ENCODE results near the gene VEPH1. TPM values are rescaled to one million over a fixed set of nuclear protein-coding genes. Genes with fewer than 3 reads are reported as not detected.

Gene VEPH1
- total RNA-seq, 1 donor from 2014 or later = 2.7 TPM

- no peaks in the 10 kb centered on the region for H3K36me3 ChIP-seq
- TF ChIP-seq POLR2A (IDR thresholded peaks at IDR 0.05) (no peak), CTCF (IDR thresholded peaks at IDR 0.05) (no peak), POLR2AphosphoS5 (IDR thresholded peaks at IDR 0.05; ENCODE audit: insufficient read depth in 1 of 2, low read depth in 1 of 2) (no peak)
- no peaks in the 10 kb centered on the region for H3K27me3 ChIP-seq
- no peak overlapping the region for H3K4me3 ChIP-seq
- no peaks in the 10 kb centered on the region for H3K4me1 ChIP-seq
- no peaks in the 10 kb centered on the region for H3K9me3 ChIP-seq
- intact Hi-C loops (cut with DNase I) = no loop called here
- no peak overlapping the region for H3K27ac ChIP-seq
- no peak for DNase-seq (ENCODE audit: extremely low spot score in 2 of 2)
These were observed 132.3 kb downstream of the VEPH1 start for GRCh38 chr3:157370867-157371266.

GRCh38 chr3:157369727-157370421, 133.3 kb downstream of the VEPH1 start:
- Histone ChIP-seq H3K4me3 (no peak overlapping the region), H3K27me3 (no peaks in the 10 kb centered on the region), H3K4me1 (no peaks in the 10 kb centered on the region), H3K9me3 (no peaks in the 10 kb centered on the region), H3K27ac (no peak overlapping the region), H3K36me3 (no peaks in the 10 kb centered on the region)
- DNase-seq (ENCODE audit: extremely low spot score in 2 of 2) = no peak
- TF ChIP-seq CTCF (IDR thresholded peaks at IDR 0.05) = no peak
- no peak for TF ChIP-seq POLR2A (IDR thresholded peaks at IDR 0.05)
- TF ChIP-seq POLR2AphosphoS5 (IDR thresholded peaks at IDR 0.05; ENCODE audit: insufficient read depth in 1 of 2, low read depth in 1 of 2) = no peak
- intact Hi-C loops (cut with DNase I) = no loop called here

- H3K27ac ChIP-seq = no peak overlapping the region
- H3K4me3 ChIP-seq = no peak overlapping the region
- TF ChIP-seq POLR2A (IDR thresholded peaks at IDR 0.05) (no peak), CTCF (IDR thresholded peaks at IDR 0.05) (no peak), POLR2AphosphoS5 (IDR thresholded peaks at IDR 0.05; ENCODE audit: insufficient read depth in 1 of 2, low read depth in 1 of 2) (no peak)
- no peaks in the 10 kb centered on the region for H3K4me1 ChIP-seq
- DNase-seq (ENCODE audit: extremely low spot score in 2 of 2) = no peak
- no peaks in the 10 kb centered on the region for H3K36me3 ChIP-seq
- no peaks in the 10 kb centered on the region for H3K9me3 ChIP-seq
- no peaks in the 10 kb centered on the region for H3K27me3 ChIP-seq
- intact Hi-C loops (cut with DNase I) = no loop called here
These were observed 135.0 kb downstream of the VEPH1 start for GRCh38 chr3:157368171-157368570.

- no peaks in the 10 kb centered on the region for H3K9me3 ChIP-seq
- H3K4me1 ChIP-seq = no peaks in the 10 kb centered on the region
- intact Hi-C loops (cut with DNase I) = no loop called here
- H3K27ac ChIP-seq = no peak overlapping the region
- TF ChIP-seq CTCF (IDR thresholded peaks at IDR 0.05) = no peak
- no peak for TF ChIP-seq POLR2AphosphoS5 (IDR thresholded peaks at IDR 0.05; ENCODE audit: insufficient read depth in 1 of 2, low read depth in 1 of 2)
- no peak for DNase-seq (ENCODE audit: extremely low spot score in 2 of 2)
- no peak overlapping the region for H3K4me3 ChIP-seq
- no peaks in the 10 kb centered on the region for H3K27me3 ChIP-seq
- H3K36me3 ChIP-seq = no peaks in the 10 kb centered on the region
These were observed 139.8 kb downstream of the VEPH1 start for GRCh38 chr3:157363393-157363792.

- TF ChIP-seq CTCF (IDR thresholded peaks at IDR 0.05) (no peak), POLR2AphosphoS5 (IDR thresholded peaks at IDR 0.05; ENCODE audit: insufficient read depth in 1 of 2, low read depth in 1 of 2) (no peak), POLR2A (IDR thresholded peaks at IDR 0.05) (no peak)
- Histone ChIP-seq H3K4me3 (no peak overlapping the region), H3K4me1 (no peaks in the 10 kb centered on the region), H3K36me3 (no peaks in the 10 kb centered on the region), H3K9me3 (no peaks in the 10 kb centered on the region), H3K27ac (no peak overlapping the region), H3K27me3 (no peaks in the 10 kb centered on the region)
- DNase-seq (ENCODE audit: extremely low spot score in 2 of 2) = no peak
- intact Hi-C loops (cut with DNase I) = no loop called here
These were observed 140.9 kb downstream of the VEPH1 start for GRCh38 chr3:157362348-157362747.
